ENCODE measurements around the gene CEP128. TPM values are rescaled to one million over a fixed set of nuclear protein-coding genes. Genes with fewer than 3 reads are reported as not detected.

The CEP128 gene
- total and polyA plus RNA-seq, 2 experiments from 2014 or later = 7.6 to 17.6 TPM

GRCh38 chr14:80465546-80466220 lies 475.9 kb downstream of the CEP128 start:
- peaks cover 4% of the 10 kb centered on the region; the same call in 1 of the 3 replicates for H3K36me3 Mint-ChIP-seq (ENCODE audit: low read depth)
- no peak overlapping the region for H3K27ac Mint-ChIP-seq
- H3K27me3 Mint-ChIP-seq (ENCODE audit: insufficient read depth, low read depth, poor library complexity) = peaks cover 11% of the 10 kb centered on the region
- H3K27me3 ChIP-seq (ENCODE audit: insufficient read depth) = peaks cover 26% of the 10 kb centered on the region
- H3K36me3 ChIP-seq (ENCODE audit: insufficient read depth) = no peaks in the 10 kb centered on the region
- H3K4me3 Mint-ChIP-seq = no peak overlapping the region
- no peak overlapping the region for H2AFZ ChIP-seq
- peaks cover 41% of the 10 kb centered on the region for H3K4me1 Mint-ChIP-seq
- H3K4me2 ChIP-seq = peak overlapping the region; percentile 23; the same call in 1 of the 2 replicates
- no peaks in the 10 kb centered on the region for H3F3A ChIP-seq (replicated peaks; ENCODE audit: low read depth)
- TF ChIP-seq ZNF331 (CRISPR knock-in tag; IDR thresholded peaks at IDR 0.05; ENCODE audit: low read depth) (no peak), ZNF114 (CRISPR knock-in tag; IDR thresholded peaks at IDR 0.05) (no peak), POLR2AphosphoS5 (IDR thresholded peaks at IDR 0.05; ENCODE audit: low read depth) (no peak), CREB1 (CRISPR knock-in tag; IDR thresholded peaks at IDR 0.05; ENCODE audit: low read depth) (no peak), ETS1 (IDR thresholded peaks at IDR 0.05) (no peak), EZH2phosphoT487 (IDR thresholded peaks at IDR 0.05; ENCODE audit: unreplicated experiment) (no peak), STAT1 (IDR thresholded peaks at IDR 0.05; ENCODE audit: unreplicated experiment) (no peak), EZH2 (IDR thresholded peaks at IDR 0.05; ENCODE audit: low read depth, unreplicated experiment) (no peak), REST (IDR thresholded peaks at IDR 0.05; ENCODE audit: unreplicated experiment) (no peak), ZNF462 (CRISPR knock-in tag; IDR thresholded peaks at IDR 0.05) (no peak), NANOG (IDR thresholded peaks at IDR 0.05; ENCODE audit: borderline replicate concordance) (no peak), JUNB (IDR thresholded peaks at IDR 0.05; ENCODE audit: unreplicated experiment) (no peak)
- TF ChIP-seq, protein P1, sequence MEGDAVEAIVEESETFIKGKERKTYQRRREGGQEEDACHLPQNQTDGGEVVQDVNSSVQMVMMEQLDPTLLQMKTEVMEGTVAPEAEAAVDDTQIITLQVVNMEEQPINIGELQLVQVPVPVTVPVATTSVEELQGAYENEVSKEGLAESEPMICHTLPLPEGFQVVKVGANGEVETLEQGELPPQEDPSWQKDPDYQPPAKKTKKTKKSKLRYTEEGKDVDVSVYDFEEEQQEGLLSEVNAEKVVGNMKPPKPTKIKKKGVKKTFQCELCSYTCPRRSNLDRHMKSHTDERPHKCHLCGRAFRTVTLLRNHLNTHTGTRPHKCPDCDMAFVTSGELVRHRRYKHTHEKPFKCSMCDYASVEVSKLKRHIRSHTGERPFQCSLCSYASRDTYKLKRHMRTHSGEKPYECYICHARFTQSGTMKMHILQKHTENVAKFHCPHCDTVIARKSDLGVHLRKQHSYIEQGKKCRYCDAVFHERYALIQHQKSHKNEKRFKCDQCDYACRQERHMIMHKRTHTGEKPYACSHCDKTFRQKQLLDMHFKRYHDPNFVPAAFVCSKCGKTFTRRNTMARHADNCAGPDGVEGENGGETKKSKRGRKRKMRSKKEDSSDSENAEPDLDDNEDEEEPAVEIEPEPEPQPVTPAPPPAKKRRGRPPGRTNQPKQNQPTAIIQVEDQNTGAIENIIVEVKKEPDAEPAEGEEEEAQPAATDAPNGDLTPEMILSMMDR (conservative IDR thresholded peaks at IDR 0.05; ENCODE audit: low read depth in 2 of 2) = no peak
- H3K4me1 ChIP-seq (ENCODE audit: insufficient read depth) = peaks cover 37% of the 10 kb centered on the region
- no peaks in the 10 kb centered on the region for H4K20me1 ChIP-seq (replicated peaks; ENCODE audit: insufficient read depth)
- H3K79me2 ChIP-seq (replicated peaks; ENCODE audit: insufficient read depth) = no peaks in the 10 kb centered on the region
- no peak overlapping the region for H3K4me3 ChIP-seq
- no peak overlapping the region for H3K27ac ChIP-seq (ENCODE audit: low read depth)
- DNase-seq (ENCODE audit: low spot score) (no peak), ATAC-seq (no peak)
- H3K9me3 Mint-ChIP-seq = peaks cover 5% of the 10 kb centered on the region; the same call in 1 of the 3 replicates
- H3K9me2 ChIP-seq (ENCODE audit: insufficient read depth) = no peaks in the 10 kb centered on the region
